ENCODE data around the gene RBM39.

Gene RBM39

GRCh38 chr20:35734374-35734773, 7.7 kb downstream of the RBM39 start:
- TF ChIP-seq ZFX (IDR thresholded peaks at IDR 0.05; ENCODE audit: borderline replicate concordance) = no peak

GRCh38 chr20:35732644-35732982, 9.4 kb downstream of the RBM39 start:
- H3K27ac ChIP-seq = no peak overlapping the region
- TF ChIP-seq CTCF (IDR thresholded peaks at IDR 0.05) (no peak), ZFX (IDR thresholded peaks at IDR 0.05; ENCODE audit: borderline replicate concordance) (no peak)

More at GRCh38 chr20:35734374-35734773, 7.7 kb downstream of the RBM39 start:
- no peak overlapping the region for H3K27ac ChIP-seq

- H3K27ac ChIP-seq = no peak overlapping the region
- no peak for TF ChIP-seq ZFX (IDR thresholded peaks at IDR 0.05; ENCODE audit: borderline replicate concordance)
- TF ChIP-seq CTCF (IDR thresholded peaks at IDR 0.05) = no peak
Measured at GRCh38 chr20:35731862-35732643, 10.0 kb downstream of the RBM39 start.

- TF ChIP-seq ZFX (IDR thresholded peaks at IDR 0.05; ENCODE audit: borderline replicate concordance) = no peak
- no peak for TF ChIP-seq CTCF (IDR thresholded peaks at IDR 0.05)
- H3K27ac ChIP-seq = no peak overlapping the region
Measured at GRCh38 chr20:35731469-35731788, 10.6 kb downstream of the RBM39 start.

GRCh38 chr20:35730583-35731468, 11.2 kb downstream of the RBM39 start:
- H3K27ac ChIP-seq = no peak overlapping the region
- TF ChIP-seq CTCF (IDR thresholded peaks at IDR 0.05) (no peak), ZFX (IDR thresholded peaks at IDR 0.05; ENCODE audit: borderline replicate concordance) (no peak)

- TF ChIP-seq CTCF (IDR thresholded peaks at IDR 0.05) (no peak), ZFX (IDR thresholded peaks at IDR 0.05; ENCODE audit: borderline replicate concordance) (no peak)
- H3K27ac ChIP-seq = no peak overlapping the region
Measured at GRCh38 chr20:35729836-35730582, 12.1 kb downstream of the RBM39 start.

- no peak for TF ChIP-seq ZFX (IDR thresholded peaks at IDR 0.05; ENCODE audit: borderline replicate concordance)
- H3K27ac ChIP-seq = no peak overlapping the region
Measured at GRCh38 chr20:35729283-35729807, 12.7 kb downstream of the RBM39 start.
